Mucosa of descending colon (tissue), 3 donors: Measurements from ENCODE around the gene LIMCH1. TPM values are rescaled to one million over a fixed set of nuclear protein-coding genes. Genes with fewer than 3 reads are reported as not detected.

ENCODE experiments used
- ATAC-seq: fragments of 200-7000 bp; cut with Tn5 transposase; one replicate; pipeline ENCODE4 v1.9.1; 2020; ENCODE audit warnings: mild to moderate bottlenecking, moderate library complexity
- DNase-seq, 3 donors: peaks; one replicate each; pipeline ENCODE4 v3.0.0-alpha.2; 2020
- H3K36me3 ChIP-seq: fragments of 200-600 bp; one replicate; pipeline ENCODE4 v1.8.0; 2021; ENCODE audit warnings: low read depth, mild to moderate bottlenecking
- H3K4me1 ChIP-seq: fragments of 200-600 bp; one replicate; pipeline ENCODE4 v1.8.0; 2021; ENCODE audit warnings: low read depth, mild to moderate bottlenecking
- H3K4me3 ChIP-seq: fragments of 200-600 bp; one replicate; pipeline ENCODE4 v1.8.0; 2021; ENCODE audit warnings: mild to moderate bottlenecking
- H3K9me3 ChIP-seq: fragments of 200-600 bp; one replicate; pipeline ENCODE4 v1.8.0; 2021; ENCODE audit warnings: mild to moderate bottlenecking
- intact Hi-C, 2 donors: fragments of 100-400 bp; cut with DNase I in 1 of 2; cut with micrococcal nuclease in 1 of 2; formaldehyde crosslinking; loops; one replicate each; pipeline versions ENCODE4 v1.11.0 to v1.11.1; 2022; cut with DNase I, micrococcal nuclease
- total RNA-seq, 3 donors: library from RNA; stranded (reverse); fragmentation: NEBNext Ultra II Directional in 2 of 3; extraction: Animal tissue kit (Norgen Biotek cat#: 25700) in 2 of 3; gene quantifications; one replicate each; pipeline versions ENCODE4 v1.2.1 to v1.2.4, GENCODE V29; 2021 to 2023
- TF ChIP-seq, protein P1 (sequence below): fragments of 200-600 bp; IDR thresholded peaks from one replicate; pipeline ENCODE4 v1.8.0; 2022; ENCODE audit warnings: antibody characterized with exemption, mild to moderate bottlenecking
- donor health status: DM: no; HTN: no; CAD: no; lungs with moderate emphysema.
- donor health status: DM: no; HTN: no; CAD: no.
- donor health status: DM: no; HTN: yes; CAD: no.

Gene LIMCH1
- total RNA-seq, 3 donors from 2014 or later, result 9.2 to 15.7 (median 9.6) TPM

GRCh38 chr4:41556526-41556925, 18.6 kb downstream of the LIMCH1 start:
- no peak for DNase-seq
- ATAC-seq, result no peak
- no peaks in the 10 kb centered on the region for H3K9me3 ChIP-seq
- no peaks in the 10 kb centered on the region for H3K4me1 ChIP-seq
- no peaks in the 10 kb centered on the region for H3K36me3 ChIP-seq
- TF ChIP-seq, protein P1, sequence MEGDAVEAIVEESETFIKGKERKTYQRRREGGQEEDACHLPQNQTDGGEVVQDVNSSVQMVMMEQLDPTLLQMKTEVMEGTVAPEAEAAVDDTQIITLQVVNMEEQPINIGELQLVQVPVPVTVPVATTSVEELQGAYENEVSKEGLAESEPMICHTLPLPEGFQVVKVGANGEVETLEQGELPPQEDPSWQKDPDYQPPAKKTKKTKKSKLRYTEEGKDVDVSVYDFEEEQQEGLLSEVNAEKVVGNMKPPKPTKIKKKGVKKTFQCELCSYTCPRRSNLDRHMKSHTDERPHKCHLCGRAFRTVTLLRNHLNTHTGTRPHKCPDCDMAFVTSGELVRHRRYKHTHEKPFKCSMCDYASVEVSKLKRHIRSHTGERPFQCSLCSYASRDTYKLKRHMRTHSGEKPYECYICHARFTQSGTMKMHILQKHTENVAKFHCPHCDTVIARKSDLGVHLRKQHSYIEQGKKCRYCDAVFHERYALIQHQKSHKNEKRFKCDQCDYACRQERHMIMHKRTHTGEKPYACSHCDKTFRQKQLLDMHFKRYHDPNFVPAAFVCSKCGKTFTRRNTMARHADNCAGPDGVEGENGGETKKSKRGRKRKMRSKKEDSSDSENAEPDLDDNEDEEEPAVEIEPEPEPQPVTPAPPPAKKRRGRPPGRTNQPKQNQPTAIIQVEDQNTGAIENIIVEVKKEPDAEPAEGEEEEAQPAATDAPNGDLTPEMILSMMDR, result no peak
- intact Hi-C loops, result no loop called here
- H3K4me3 ChIP-seq, result no peak overlapping the region

- TF ChIP-seq, protein P1, result no peak
- DNase-seq, result no peak
Observed at GRCh38 chr4:41559940-41560516, 22.1 kb downstream of the LIMCH1 start.

GRCh38 chr4:41561244-41561643, 23.3 kb downstream of the LIMCH1 start:
- ATAC-seq (no peak), DNase-seq (no peak)
- H3K9me3 ChIP-seq, result no peaks in the 10 kb centered on the region
- H3K4me3 ChIP-seq, result no peak overlapping the region
- H3K36me3 ChIP-seq, result no peaks in the 10 kb centered on the region
- intact Hi-C loops, result no loop called here
- TF ChIP-seq, protein P1, result no peak
- H3K4me1 ChIP-seq, result no peaks in the 10 kb centered on the region

More at GRCh38 chr4:41559940-41560516, 22.1 kb downstream of the LIMCH1 start:
- Histone ChIP-seq H3K4me3 (no peak overlapping the region), H3K9me3 (no peaks in the 10 kb centered on the region), H3K4me1 (no peaks in the 10 kb centered on the region), H3K36me3 (no peaks in the 10 kb centered on the region)
- no peak for ATAC-seq
- intact Hi-C loops, result no loop called here

- H3K36me3 ChIP-seq, result no peaks in the 10 kb centered on the region
- TF ChIP-seq, protein P1, result no peak
- no peaks in the 10 kb centered on the region for H3K4me1 ChIP-seq
- no peak overlapping the region for H3K4me3 ChIP-seq
- no peak for ATAC-seq
- intact Hi-C loops, result no loop called here
- no peak for DNase-seq
- H3K9me3 ChIP-seq, result no peaks in the 10 kb centered on the region
Observed at GRCh38 chr4:41567186-41567585, 29.2 kb downstream of the LIMCH1 start.

DNA sequence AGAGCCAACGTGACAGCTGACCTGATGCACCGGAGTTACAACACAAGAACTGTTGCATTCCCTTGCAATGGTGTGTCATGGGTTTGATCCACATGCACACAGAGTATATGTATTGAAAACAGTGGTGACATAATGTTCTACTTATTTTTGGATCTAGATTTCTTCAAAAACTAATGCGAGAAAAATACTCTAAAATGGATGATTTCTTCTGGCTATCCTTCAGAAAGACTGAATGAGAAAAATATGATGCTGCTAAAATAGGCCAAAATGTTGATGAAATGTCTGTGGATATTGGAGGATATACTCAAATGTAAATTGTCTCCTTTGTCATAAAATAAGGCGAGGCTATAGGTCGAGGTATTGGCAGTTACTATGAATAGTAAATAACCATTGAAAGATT, 30.4 kb downstream of the LIMCH1 start:
- Histone ChIP-seq H3K4me1 (no peaks in the 10 kb centered on the region), H3K36me3 (no peaks in the 10 kb centered on the region), H3K4me3 (no peak overlapping the region), H3K9me3 (no peaks in the 10 kb centered on the region)
- no peak for ATAC-seq
- TF ChIP-seq, protein P1, result no peak
- intact Hi-C loops, result no loop called here
- DNase-seq, result no peak

GRCh38 chr4:41569961-41570360, 32.0 kb downstream of the LIMCH1 start:
- no peak for ATAC-seq
- no peaks in the 10 kb centered on the region for H3K9me3 ChIP-seq
- no peak overlapping the region for H3K4me3 ChIP-seq
- H3K4me1 ChIP-seq, result no peaks in the 10 kb centered on the region
- DNase-seq, result no peak
- H3K36me3 ChIP-seq, result no peaks in the 10 kb centered on the region
- intact Hi-C loops, result no loop called here
- TF ChIP-seq, protein P1, result no peak
